GM12878 (cell line): ENCODE data around the gene GARNL3. TPM values are rescaled to one million over a fixed set of nuclear protein-coding genes. Genes with fewer than 3 reads are reported as not detected.

Experiments used
- ATAC-seq: fragments of 200-7000 bp; cut with Tn5 transposase; 3 replicates; pipeline ENCODE4 v1.9.1; 2020; ENCODE audit warnings: mild to moderate bottlenecking, moderate library complexity
- BruUV-seq: library from RNA; stranded (reverse); fragments of 400-500 nt; replicated peaks from 2 replicates; lab custom pipeline; 2021; lab: Mats Ljungman, UMichigan
- CTCF ChIA-PET: fragments of 300-600 bp; sonication (Branson Sonifier 250); formaldehyde crosslinking; extraction: SDS; loops from one replicate; lab custom pipeline; 2021; ENCODE audit warnings: inconsistent platforms; lab: Yijun Ruan, JAX
- POLR2A ChIA-PET: fragments of 350-600 bp; formaldehyde crosslinking; extraction: SDS; loops from one replicate; lab custom pipeline; 2021; ENCODE audit warnings: inconsistent platforms; lab: Charles Lee
- RAD21 ChIA-PET: fragments of 300-600 bp; sonication (Branson Sonifier 250); formaldehyde crosslinking; loops from one replicate; lab custom pipeline; 2023; ENCODE audit warnings: antibody characterized with exemption; ENCODE audit not compliant: unreplicated experiment; lab: Charles Lee
- SMC1A ChIA-PET: fragments of 300-600 bp; sonication (Branson Sonifier 250); formaldehyde crosslinking; loops from one replicate; lab custom pipeline; 2023; ENCODE audit not compliant: unreplicated experiment, uncharacterized antibody; lab: Charles Lee
- DNase-seq: peaks from one replicate; pipeline ENCODE4 v3.0.0-alpha.2; 2011; ENCODE audit warnings: low read depth, low spot score
- FAIRE-seq: peaks from 3 replicates; lab custom pipeline; 2011; peaks lifted over from hg19 to GRCh38; lab: Jason Lieb, UNC
- H2AFZ ChIP-seq: 2 replicates; pipeline ENCODE4 v1.6.0; 2011; ENCODE audit warnings: low read depth, low read length, control low read depth; ENCODE audit not compliant: control insufficient read depth
- H3K27ac ChIP-seq: 2 replicates; pipeline ENCODE4 v1.5.1; 2011; ENCODE audit warnings: control low read depth; ENCODE audit not compliant: control insufficient read depth, insufficient read depth
- H3K27me3 ChIP-seq, 2 experiments: replicated peaks in 1 of 2; 2 replicates each; pipeline versions ENCODE4 v1.6.0 to v1.6.1; 2011; ENCODE audit warnings: low read length in 1 of 2; ENCODE audit not compliant: control insufficient read depth in 2 of 2, insufficient read depth in 2 of 2
- H3K36me3 ChIP-seq, 2 experiments: 2 replicates each; pipeline ENCODE4 v1.5.1; 2011; ENCODE audit warnings: low read length in 1 of 2; ENCODE audit not compliant: control insufficient read depth in 2 of 2, insufficient read depth in 2 of 2
- H3K4me1 ChIP-seq: 2 replicates; pipeline ENCODE4 v1.6.1; 2011; ENCODE audit warnings: mild to moderate bottlenecking, low read length, moderate library complexity, mixed read lengths; ENCODE audit not compliant: control insufficient read depth, insufficient read depth
- H3K4me2 ChIP-seq: 2 replicates; pipeline ENCODE4 v1.6.0; 2011; ENCODE audit warnings: control low read depth; ENCODE audit not compliant: control insufficient read depth, insufficient read depth
- H3K4me3 ChIP-seq: fragments of 200-600 bp; sonication (generic); 2 replicates; pipeline ENCODE4 v1.5.1; 2016
- H3K79me2 ChIP-seq: 2 replicates; pipeline ENCODE4 v1.6.0; 2011; ENCODE audit warnings: low read length; ENCODE audit not compliant: control insufficient read depth, insufficient read depth
- H3K9ac ChIP-seq: 2 replicates; pipeline ENCODE4 v1.8.0; 2011; ENCODE audit warnings: low read length, control low read depth, mixed read lengths; ENCODE audit not compliant: control insufficient read depth, insufficient read depth
- H3K9me3 ChIP-seq: replicated peaks from 3 replicates; pipeline ENCODE4 v1.5.1; 2011; ENCODE audit warnings: mild to moderate bottlenecking, low read length; ENCODE audit not compliant: control insufficient read depth, insufficient read depth
- H4K20me1 ChIP-seq: 2 replicates; pipeline ENCODE4 v1.6.0; 2011; ENCODE audit not compliant: control insufficient read depth, insufficient read depth
- BCL3 ChIP-seq: IDR thresholded peaks from 2 replicates; pipeline ENCODE4 v1.6.1; 2011; ENCODE audit warnings: borderline replicate concordance, low read depth, mild to moderate bottlenecking, moderate library complexity, low read length; ENCODE audit not compliant: insufficient read depth, poor library complexity, severe bottlenecking
- DPF2 ChIP-seq: fragments of 450-650 bp; IDR thresholded peaks from 2 replicates; pipeline ENCODE4 v1.6.1; 2017; ENCODE audit warnings: mild to moderate bottlenecking
- HDGF ChIP-seq: fragments of 450-650 bp; IDR thresholded peaks from 2 replicates; pipeline ENCODE4 v1.6.1; 2016; ENCODE audit warnings: antibody characterized with exemption
- MTA2 ChIP-seq: fragments of 450-650 bp; IDR thresholded peaks from 2 replicates; pipeline ENCODE4 v1.6.1; 2016; ENCODE audit warnings: low read depth, mild to moderate bottlenecking, moderate library complexity
- NR2C1 ChIP-seq: fragments of 450-650 bp; IDR thresholded peaks from 2 replicates; pipeline ENCODE4 v1.6.1; 2017; ENCODE audit warnings: antibody characterized with exemption, mild to moderate bottlenecking, moderate library complexity
- NR2C2 ChIP-seq: IDR thresholded peaks from 2 replicates; pipeline ENCODE4 v1.6.1; 2011; ENCODE audit warnings: borderline replicate concordance, low read depth; ENCODE audit not compliant: control insufficient read depth, insufficient read length
- SKIL ChIP-seq: fragments of 450-650 bp; IDR thresholded peaks from 2 replicates; pipeline ENCODE4 v1.6.1; 2017; ENCODE audit warnings: mild to moderate bottlenecking, low read depth, inconsistent platforms; ENCODE audit not compliant: poor library complexity, severe bottlenecking
- SMARCA5 ChIP-seq: fragments of 450-650 bp; IDR thresholded peaks from 2 replicates; pipeline ENCODE4 v1.6.1; 2017; ENCODE audit warnings: mild to moderate bottlenecking
- SP1 ChIP-seq: IDR thresholded peaks from one replicate; pipeline ENCODE4 v1.6.1; 2011; ENCODE audit warnings: low read depth, low read length
- YBX1 ChIP-seq: fragments of 450-650 bp; IDR thresholded peaks from 2 replicates; pipeline ENCODE4 v1.6.1; 2016; ENCODE audit warnings: antibody characterized with exemption
- WGBS: methylation state at CpG from one replicate; pipeline ENCODE4 v1.1.6; 2016; ENCODE audit warnings: low lambda C conversion rate; ENCODE audit not compliant: insufficient replicate concordance, insufficient coverage; ENCODE audit errors: missing lambda C conversion rate; 5-methylcytosine and 5-hydroxymethylcytosine counted together
- in situ Hi-C: fragments of 300-500 bp; cut with MboI; formaldehyde crosslinking; loops from 9 replicates; pipeline ENCODE4 v1.14.3; 2018; ENCODE audit warnings: mixed read lengths
- intact Hi-C: fragments of 100-400 bp; cut with micrococcal nuclease; formaldehyde crosslinking; loops from one replicate; pipeline ENCODE4 v1.14.2; 2022; ENCODE audit not compliant: unreplicated experiment
- polyA plus RNA-seq, 11 experiments: library from polyadenylated mRNA; depleted of rRNA in 4 of 11; unstranded in 6 of 11; stranded (reverse) in 5 of 11; fragments of >200 nt; fragmentation: Nextera tagmentation in 4 of 11; fragmentation: Illumina TruSeq in 1 of 11; extraction: Ambion mirVana in 4 of 11; extraction: Trizol in 1 of 11; gene quantifications; 1 replicate in 1 of 11; 2 replicates in 10 of 11; pipeline versions ENCODE4 v1.2.1 to v1.2.3, GENCODE V29; 2011 to 2016; ENCODE audit warnings: inconsistent platforms in 2 of 11, missing spikeins in 2 of 11, low read depth in 1 of 11
- total RNA-seq, 4 experiments: library from RNA; depleted of rRNA in 3 of 4; stranded (reverse); fragments of >200 nt in 3 of 4; fragmentation: Illumina TruSeq in 1 of 4; extraction: Trizol in 1 of 4; gene quantifications; 2 replicates each; pipeline versions ENCODE4 v1.2.1 to v1.2.3, GENCODE V29; 2013 to 2021

The GARNL3 gene
- total and polyA plus RNA-seq, 10 of the 15 experiments (the other 5 are each of a cell fraction or from before 2014, with no cell fraction given): 0.89 to 13.2 (median 6.3) TPM

DNA sequence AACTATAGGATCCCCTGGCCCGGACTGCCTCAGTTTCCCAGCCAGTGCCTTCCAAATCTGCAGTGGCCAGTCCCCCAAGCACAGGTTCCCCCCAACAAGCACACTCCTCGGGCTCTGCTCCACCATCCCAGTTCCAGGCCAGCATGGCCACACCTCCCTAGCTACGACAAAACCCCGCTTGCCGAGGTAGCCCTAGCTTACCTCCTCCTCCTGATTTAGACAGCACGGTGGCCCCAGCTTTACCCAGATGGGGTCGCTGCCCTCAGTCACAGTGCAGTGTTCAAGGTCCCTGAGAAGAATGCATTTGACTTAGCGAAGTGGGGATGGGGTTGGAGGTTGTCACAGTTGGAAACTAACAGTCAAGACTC, 40.8 kb upstream of the GARNL3 start:
- intact Hi-C loops (loop anchor here (2.0 kb wide), 1 partner anchor 173 kb away; the partner anchor contains the start of gene SLC2A8), in situ Hi-C loops (no loop called here)
- Histone ChIP-seq H3K9ac (peak overlapping the region; percentile 12; the same call in 1 of the 2 replicates), H3K4me3 (peak overlapping the region; percentile 67; the same call in 1 of the 2 replicates), H3K27me3 (peaks cover 0 to 2% of the 10 kb centered on the region in 2 experiments; a peak in 2 of 4 replicates), H4K20me1 (no peaks in the 10 kb centered on the region), H3K79me2 (no peaks in the 10 kb centered on the region), H3K27ac (no peak overlapping the region), H3K4me2 (peak overlapping the region; percentile 92), H3K4me1 (peaks cover 27% of the 10 kb centered on the region), H3K36me3 (no peaks in the 10 kb centered on the region), H3K9me3 (no peaks in the 10 kb centered on the region), H2AFZ (peak overlapping the region; percentile 65)
- ATAC-seq (no peak), DNase-seq (no peak), FAIRE-seq (no peak)
- 0 out of 2 replicates have a peak, but pooled peaks have one; percentile 27 for TF ChIP-seq SMARCA5
- no peak for TF ChIP-seq MTA2
- ChIA-PET POLR2A (no interaction called here), CTCF (interaction anchor here (1.1 to 2.6 kb wide), 4 partner anchors 9 to 232 kb away, joined by 3 to 17 read pairs (median 7); partner anchors contain the start of gene SLC2A8), SMC1A (interaction anchor here (0.5 to 1.8 kb wide), 6 partner anchors 9 to 175 kb away, joined by 3 to 9 read pairs (median 4); no protein-coding TSS in a partner anchor), RAD21 (interaction anchor here (1.4 to 2.3 kb wide), 3 partner anchors 8 to 194 kb away, joined by 3 to 17 read pairs (median 11); partner anchors contain the start of gene SLC2A8)
- 18% methylated on average over 8 of the region's 8 CpGs for WGBS
- no TSS peak for BruUV-seq

DNA sequence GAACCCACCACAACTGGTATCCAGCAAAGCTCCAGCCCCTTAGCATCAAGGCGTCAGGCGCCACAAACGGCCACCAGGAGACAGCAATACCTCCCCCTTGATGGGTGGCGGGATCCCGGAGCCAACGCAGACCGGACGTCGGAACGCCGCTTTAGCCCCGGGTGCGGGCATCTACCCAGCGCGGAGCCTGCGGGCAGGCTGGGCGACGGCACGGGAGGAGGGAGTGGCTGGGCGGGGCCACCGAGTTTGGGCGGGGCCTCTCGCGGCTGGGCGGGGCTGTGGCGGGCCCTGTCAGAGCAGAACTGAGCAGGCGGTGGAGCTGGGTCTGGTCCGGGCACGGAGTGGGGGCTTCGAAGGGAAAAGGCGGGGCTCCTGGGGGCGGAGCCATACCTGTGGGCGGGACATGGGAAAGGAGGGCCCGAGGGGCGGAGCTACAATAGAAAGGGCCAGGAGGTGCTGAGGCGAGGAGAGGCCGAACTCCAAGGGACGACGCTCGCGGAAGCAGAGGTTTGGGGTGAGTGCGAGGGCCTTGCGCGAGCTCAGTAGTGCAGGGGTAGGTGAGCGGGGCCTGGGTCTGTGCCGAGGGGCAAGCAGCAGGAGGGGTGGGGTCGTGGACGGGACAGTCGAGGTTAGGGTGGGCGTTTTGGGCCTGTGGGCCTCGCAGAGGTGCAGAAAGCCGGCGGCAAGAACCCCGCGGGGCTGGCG, 40.2 kb upstream of the GARNL3 start:
- ChIA-PET SMC1A (interaction anchor here (0.5 to 1.8 kb wide), 6 partner anchors 9 to 175 kb away, joined by 3 to 9 read pairs (median 4); no protein-coding TSS in a partner anchor), POLR2A (interaction anchor here (0.6 kb wide), 5 partner anchors 14 to 75 kb away, joined by 4 to 7 read pairs (median 5); no protein-coding TSS in a partner anchor), RAD21 (interaction anchor here (0.6 to 2.3 kb wide), 7 partner anchors 9 to 213 kb away, joined by 3 to 17 read pairs (median 3); partner anchors contain the start of gene SLC2A8), CTCF (interaction anchor here (1.1 to 2.6 kb wide), 5 partner anchors 9 to 231 kb away, joined by 3 to 17 read pairs (median 5); partner anchors contain the start of gene SLC2A8)
- Histone ChIP-seq H2AFZ (peak overlapping the region; percentile 93), H3K4me3 (peak overlapping the region; percentile 67; the same call in 1 of the 2 replicates), H3K79me2 (no peaks in the 10 kb centered on the region), H3K9ac (peak overlapping the region; percentile 48; the same call in 1 of the 2 replicates), H3K36me3 (no peaks in the 10 kb centered on the region), H3K4me1 (peaks cover 27% of the 10 kb centered on the region), H3K27ac (peak overlapping the region; percentile 43; the same call in 1 of the 2 replicates), H4K20me1 (no peaks in the 10 kb centered on the region), H3K4me2 (peak overlapping the region; percentile 92), H3K9me3 (no peaks in the 10 kb centered on the region), H3K27me3 (peaks cover 0 to 2% of the 10 kb centered on the region in 2 experiments; a peak in 2 of 4 replicates)
- DNase-seq: peak; percentile 56
- BruUV-seq: no TSS peak
- intact Hi-C loops (loop anchor here (2.0 kb wide), 1 partner anchor 172 kb away; the partner anchor contains the start of gene SLC2A8), in situ Hi-C loops (no loop called here)
- WGBS: under 1% methylated on average over 47 of the region's 56 CpGs
- peak; percentile 57 for FAIRE-seq
- peak; percentile 85 for ATAC-seq
- peak; percentile 50 for TF ChIP-seq SP1
- TF ChIP-seq DPF2: 0 out of 2 replicates have a peak, but pooled peaks have one; percentile 19
- no peak for TF ChIP-seq NR2C1
- no peak for TF ChIP-seq SMARCA5
- no peak for TF ChIP-seq YBX1
- TF ChIP-seq SKIL: no peak
- no peak for TF ChIP-seq NR2C2
- TF ChIP-seq BCL3: no peak
- peak; percentile 76 for TF ChIP-seq HDGF
